Activated CD4-positive, alpha-beta T cell treated with anti-CD3 and anti-CD28 coated beads for 36 hours (primary cell): Measurements from ENCODE around the gene SH3RF1. TPM values are rescaled to one million over a fixed set of nuclear protein-coding genes. Genes with fewer than 3 reads are reported as not detected.
A peak's percentile ranks its signal among the peaks of the same experiment; 100 is the strongest.

ENCODE experiments used
- ATAC-seq: fragments of 200-7000 bp; cut with Tn5 transposase; one replicate; pipeline ENCODE4 v1.10.0; 2021; ENCODE audit warnings: mild to moderate bottlenecking, moderate library complexity
- CTCF ChIA-PET: fragments of 350-600 bp; sonication (Branson Sonifier 250); formaldehyde crosslinking; loops from one replicate; lab custom pipeline; 2021; ENCODE audit warnings: antibody characterized with exemption; lab: Charles Lee
- POLR2A ChIA-PET: fragments of 350-600 bp; sonication (Branson Sonifier 250); formaldehyde crosslinking; loops from one replicate; lab custom pipeline; 2021; ENCODE audit warnings: antibody characterized with exemption, inconsistent platforms; lab: Charles Lee
- DNase-seq: peaks from one replicate; pipeline ENCODE4 v3.0.0-alpha.2; 2020
- H3K27ac Mint-ChIP-seq: one replicate; pipeline ENCODE4 v1.8.0; 2021; ENCODE audit warnings: mixed read lengths
- H3K27me3 Mint-ChIP-seq: one replicate; pipeline ENCODE4 v1.8.0; 2021; ENCODE audit warnings: mixed read lengths
- H3K36me3 Mint-ChIP-seq: one replicate; pipeline ENCODE4 v1.8.0; 2021; ENCODE audit warnings: low read depth, mixed read lengths
- H3K4me1 Mint-ChIP-seq: one replicate; pipeline ENCODE4 v1.8.0; 2021; ENCODE audit warnings: mixed read lengths
- H3K4me3 Mint-ChIP-seq: one replicate; pipeline ENCODE4 v1.8.0; 2021; ENCODE audit warnings: mild to moderate bottlenecking, moderate library complexity, mixed read lengths
- H3K9me3 Mint-ChIP-seq: one replicate; pipeline ENCODE4 v1.8.0; 2021; ENCODE audit warnings: low read depth, mixed read lengths
- intact Hi-C, 2 experiments: fragments of 100-400 bp; cut with DNase I in 1 of 2; cut with micrococcal nuclease in 1 of 2; formaldehyde crosslinking; loops; one replicate each; pipeline versions ENCODE4 v1.14.2 to v1.15.1; 2022 to 2024; cut with DNase I, micrococcal nuclease
- total RNA-seq, 2 experiments: library from RNA; stranded (reverse); gene quantifications; one replicate each; pipeline ENCODE4 v1.2.3, GENCODE V29; 2021

Gene SH3RF1
- total RNA-seq, 2 experiments from 2014 or later = 0.39 to 0.63 TPM

DNA sequence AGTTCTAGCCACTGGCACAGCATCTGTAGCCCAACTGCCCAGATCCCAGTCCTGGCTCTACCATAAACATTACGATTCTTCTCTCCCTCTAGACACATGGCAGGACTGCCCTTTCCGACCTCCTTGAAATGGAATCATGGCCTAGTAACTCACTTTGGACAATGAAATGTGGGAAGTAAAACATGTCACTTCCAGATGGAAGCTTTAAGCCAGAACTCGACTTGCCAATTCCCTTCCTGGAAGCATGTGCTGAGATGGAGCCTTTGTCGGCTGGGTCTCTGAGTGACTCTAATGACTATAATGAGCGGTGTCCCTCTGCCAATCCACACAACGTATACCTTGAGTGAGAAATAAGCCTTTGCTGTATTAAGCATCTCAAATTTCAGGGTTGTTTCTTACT, 34.7 kb downstream of the SH3RF1 start:
- ATAC-seq = no peak
- Mint-ChIP-seq H3K4me1 (no peaks in the 10 kb centered on the region), H3K9me3 (no peaks in the 10 kb centered on the region), H3K36me3 (no peaks in the 10 kb centered on the region), H3K27ac (no peak overlapping the region), H3K27me3 (peaks cover 8% of the 10 kb centered on the region), H3K4me3 (no peak overlapping the region)
- no peak for DNase-seq
- intact Hi-C loops = no loop called here
- ChIA-PET CTCF (no interaction called here), POLR2A (no interaction called here)

DNA sequence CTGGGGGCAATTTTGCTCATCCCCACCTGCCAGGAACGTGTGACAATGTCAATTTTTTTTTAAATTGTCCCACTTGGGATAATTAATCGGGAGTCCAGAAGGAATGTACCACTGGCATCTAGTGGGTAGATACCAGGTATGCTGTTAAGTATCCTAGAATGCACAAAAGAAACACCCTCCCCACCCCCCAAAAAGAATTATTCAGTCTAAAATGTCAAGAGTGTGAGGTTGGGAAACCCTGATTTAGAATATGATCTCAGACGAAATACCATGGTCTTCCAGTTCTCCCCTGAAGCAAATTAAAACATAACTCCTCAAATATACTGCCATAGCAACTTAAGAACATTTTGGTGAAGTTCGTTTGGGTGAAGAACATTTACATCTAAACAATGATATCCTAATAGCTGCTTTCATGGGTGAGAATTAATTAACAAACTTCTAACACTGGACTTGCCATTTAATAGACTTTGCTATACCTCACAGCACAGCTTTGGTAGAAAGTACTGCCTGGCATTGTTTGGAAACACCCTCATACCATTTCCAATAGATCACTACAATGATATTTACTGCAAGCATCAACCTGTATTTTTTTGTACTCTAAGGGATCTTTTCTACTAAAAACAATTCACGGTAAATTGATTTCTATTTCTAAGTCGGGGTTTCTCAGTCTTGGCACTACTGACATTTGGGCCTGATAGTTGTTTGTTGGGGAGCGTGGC, 36.5 kb downstream of the SH3RF1 start:
- POLR2A ChIA-PET = no interaction called here
- Mint-ChIP-seq H3K27me3 (peaks cover 8% of the 10 kb centered on the region), H3K4me1 (no peaks in the 10 kb centered on the region), H3K4me3 (no peak overlapping the region), H3K36me3 (no peaks in the 10 kb centered on the region), H3K27ac (no peak overlapping the region), H3K9me3 (no peaks in the 10 kb centered on the region)
- ATAC-seq = no peak
- CTCF ChIA-PET = interaction anchor here (0.9 kb wide), 1 partner anchor 10 kb away, joined by 3 read pairs; no protein-coding TSS in a partner anchor
- intact Hi-C loops = no loop called here
- DNase-seq = no peak

DNA sequence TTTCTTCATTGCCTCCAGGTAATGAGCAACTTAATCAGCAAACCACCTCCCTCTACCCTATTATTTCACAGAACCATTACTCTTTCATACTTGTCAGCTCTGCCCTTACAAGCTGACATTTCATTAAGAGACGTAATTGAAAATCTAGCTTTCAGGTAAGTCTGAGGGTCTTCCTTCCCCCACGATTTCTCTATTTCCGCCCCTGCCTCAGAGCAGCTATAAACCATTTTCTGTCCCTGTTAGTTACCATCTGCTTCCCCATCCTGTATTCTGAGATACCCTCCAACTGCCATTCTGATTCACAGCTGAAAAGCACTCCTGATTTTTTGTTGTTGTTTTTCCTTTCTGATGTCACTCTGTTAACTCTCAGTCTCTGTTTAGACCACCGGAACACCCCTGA, 37.1 kb downstream of the SH3RF1 start:
- intact Hi-C loops = no loop called here
- Mint-ChIP-seq H3K27me3 (peaks cover 8% of the 10 kb centered on the region), H3K9me3 (no peaks in the 10 kb centered on the region), H3K4me3 (no peak overlapping the region), H3K27ac (no peak overlapping the region), H3K4me1 (no peaks in the 10 kb centered on the region), H3K36me3 (no peaks in the 10 kb centered on the region)
- ATAC-seq (no peak), DNase-seq (no peak)
- ChIA-PET CTCF (no interaction called here), POLR2A (no interaction called here)

DNA sequence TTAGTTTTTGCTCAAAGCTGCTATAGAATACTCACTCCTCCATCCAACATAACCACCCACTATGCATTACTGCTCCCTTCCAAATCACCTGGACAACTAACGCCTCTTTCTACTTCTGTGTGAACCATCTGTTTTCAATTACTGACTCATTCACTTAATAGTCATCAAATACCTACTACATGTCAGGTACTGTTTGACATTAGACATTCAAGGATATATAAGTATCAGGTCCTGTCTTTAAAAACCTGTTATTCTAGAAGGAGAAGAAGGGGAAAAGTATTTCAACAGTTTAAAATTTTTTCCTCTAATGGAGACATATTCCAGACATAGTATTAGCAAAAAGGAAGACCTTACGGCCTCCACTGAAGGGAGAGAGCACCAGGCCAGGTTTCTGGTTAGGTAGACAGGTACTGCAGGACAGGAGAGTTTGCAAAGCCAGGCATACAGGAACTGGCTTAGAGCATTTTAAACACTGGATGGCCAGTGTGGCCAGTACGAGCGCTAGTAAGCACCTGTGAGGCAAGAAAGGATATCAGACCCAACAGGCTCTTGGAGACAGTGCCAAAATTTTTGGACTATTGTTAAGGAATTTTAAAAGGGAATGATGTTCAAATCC, 39.0 kb downstream of the SH3RF1 start:
- CTCF ChIA-PET = interaction anchor here (0.7 kb wide), 1 partner anchor 24 kb away, joined by 3 read pairs; no protein-coding TSS in a partner anchor
- Mint-ChIP-seq H3K27me3 (peaks cover 2% of the 10 kb centered on the region), H3K36me3 (no peaks in the 10 kb centered on the region), H3K4me3 (no peak overlapping the region), H3K9me3 (no peaks in the 10 kb centered on the region), H3K27ac (no peak overlapping the region), H3K4me1 (no peaks in the 10 kb centered on the region)
- DNase-seq (no peak), ATAC-seq (no peak)
- intact Hi-C loops = no loop called here
- POLR2A ChIA-PET = no interaction called here

DNA sequence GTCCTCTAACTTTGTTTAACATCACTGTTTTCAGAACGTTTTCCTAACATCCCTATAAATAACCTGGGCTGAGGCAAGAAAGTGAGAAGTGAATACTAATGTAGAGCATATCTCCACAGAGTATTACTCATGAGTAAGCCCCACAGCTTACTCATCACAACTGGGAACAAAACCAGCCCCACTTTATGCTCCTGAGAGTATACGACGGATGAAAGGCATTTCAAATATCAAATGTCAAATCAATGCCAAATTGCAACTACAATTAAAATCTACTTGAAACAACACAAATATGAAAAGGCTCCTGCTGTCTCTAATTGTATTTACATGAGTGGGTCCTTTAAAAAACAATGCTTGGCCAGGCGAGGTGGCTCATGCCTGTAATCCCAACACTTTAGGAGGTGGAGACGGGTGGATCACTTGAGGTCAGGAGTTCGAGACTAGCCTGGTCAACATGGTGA, 41.2 kb downstream of the SH3RF1 start:
- CTCF ChIA-PET = no interaction called here

DNA sequence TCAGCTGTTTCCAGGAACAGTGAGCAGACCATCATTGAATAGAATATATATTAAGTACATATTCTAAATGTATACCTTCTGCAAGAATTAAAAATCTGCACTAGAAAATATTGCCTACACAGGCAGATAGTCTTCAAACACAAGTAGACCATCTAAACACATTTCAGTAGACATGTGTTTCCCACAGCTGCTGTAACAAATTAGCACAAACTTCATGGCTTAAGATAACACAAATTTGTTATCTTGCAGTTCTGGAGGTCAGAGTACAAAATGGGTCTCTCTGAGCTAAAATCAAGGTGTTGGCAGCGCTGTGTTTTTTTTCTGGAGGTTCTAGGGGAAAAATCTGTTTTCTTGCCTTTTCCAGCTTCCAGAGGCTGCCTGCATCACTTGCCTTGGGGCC, 42.7 kb downstream of the SH3RF1 start:
- Mint-ChIP-seq H3K27me3 (no peaks in the 10 kb centered on the region), H3K9me3 (no peaks in the 10 kb centered on the region), H3K36me3 (no peaks in the 10 kb centered on the region), H3K27ac (no peak overlapping the region), H3K4me1 (no peaks in the 10 kb centered on the region), H3K4me3 (no peak overlapping the region)
- POLR2A ChIA-PET = no interaction called here
- DNase-seq (no peak), ATAC-seq (no peak)
- intact Hi-C loops = no loop called here
- CTCF ChIA-PET = no interaction called here

More for the DNA sequence above, 41.2 kb downstream of the SH3RF1 start:
- POLR2A ChIA-PET = no interaction called here
- Mint-ChIP-seq H3K36me3 (no peaks in the 10 kb centered on the region), H3K27me3 (peaks cover 2% of the 10 kb centered on the region), H3K4me3 (no peak overlapping the region), H3K9me3 (no peaks in the 10 kb centered on the region), H3K27ac (no peak overlapping the region), H3K4me1 (no peaks in the 10 kb centered on the region)
- ATAC-seq (no peak), DNase-seq (no peak)
- intact Hi-C loops = no loop called here

DNA sequence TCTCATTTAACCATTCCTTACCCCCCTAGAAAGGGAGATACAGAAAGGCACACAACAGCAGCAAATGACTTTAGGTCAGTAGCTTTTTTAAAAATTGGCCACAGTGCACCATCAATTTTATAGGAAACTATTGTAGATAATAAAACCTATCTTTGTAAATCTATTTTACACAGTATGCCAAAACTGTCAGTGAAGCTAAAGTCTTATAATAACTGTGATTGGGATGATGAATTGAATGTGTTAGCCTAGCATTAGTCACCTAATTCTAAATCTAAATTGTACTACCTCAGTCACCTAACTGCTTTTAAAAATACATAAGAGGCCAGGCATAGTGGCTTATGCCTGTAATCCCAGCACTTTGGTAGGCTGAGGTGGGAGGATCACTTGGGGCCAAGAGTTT, 44.2 kb downstream of the SH3RF1 start:
- Mint-ChIP-seq H3K4me1 (no peaks in the 10 kb centered on the region), H3K36me3 (no peaks in the 10 kb centered on the region), H3K27me3 (no peaks in the 10 kb centered on the region), H3K9me3 (no peaks in the 10 kb centered on the region), H3K27ac (no peak overlapping the region), H3K4me3 (no peak overlapping the region)
- DNase-seq (no peak), ATAC-seq (no peak)
- intact Hi-C loops = no loop called here
- POLR2A ChIA-PET = no interaction called here
- CTCF ChIA-PET = no interaction called here

DNA sequence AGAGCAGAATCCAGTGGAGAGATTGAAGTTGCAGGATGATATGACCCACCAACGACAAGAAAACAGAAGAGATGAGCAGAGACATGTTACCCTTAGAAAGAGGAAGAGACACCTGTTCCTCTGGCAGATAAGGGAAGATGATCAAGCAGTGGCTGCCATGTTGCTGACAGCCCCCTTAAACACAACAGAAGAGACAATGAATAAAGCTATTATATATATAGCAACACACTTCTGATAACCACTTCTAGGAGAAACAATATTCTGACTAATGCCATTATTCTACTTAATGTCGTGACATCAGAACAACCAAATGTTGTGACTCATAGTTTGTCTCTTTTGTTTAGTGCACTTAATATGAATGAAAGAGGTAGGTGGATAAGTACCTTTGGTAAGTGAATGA, 44.9 kb downstream of the SH3RF1 start:
- no peak overlapping the region for H3K27ac Mint-ChIP-seq
- no peaks in the 10 kb centered on the region for H3K27me3 Mint-ChIP-seq
- no peaks in the 10 kb centered on the region for H3K36me3 Mint-ChIP-seq
- ChIA-PET POLR2A (no interaction called here), CTCF (no interaction called here)
- H3K9me3 Mint-ChIP-seq = no peaks in the 10 kb centered on the region
- ATAC-seq = peak; percentile 58
- DNase-seq = no peak
- intact Hi-C loops = no loop called here
- no peak overlapping the region for H3K4me3 Mint-ChIP-seq
- H3K4me1 Mint-ChIP-seq = no peaks in the 10 kb centered on the region

DNA sequence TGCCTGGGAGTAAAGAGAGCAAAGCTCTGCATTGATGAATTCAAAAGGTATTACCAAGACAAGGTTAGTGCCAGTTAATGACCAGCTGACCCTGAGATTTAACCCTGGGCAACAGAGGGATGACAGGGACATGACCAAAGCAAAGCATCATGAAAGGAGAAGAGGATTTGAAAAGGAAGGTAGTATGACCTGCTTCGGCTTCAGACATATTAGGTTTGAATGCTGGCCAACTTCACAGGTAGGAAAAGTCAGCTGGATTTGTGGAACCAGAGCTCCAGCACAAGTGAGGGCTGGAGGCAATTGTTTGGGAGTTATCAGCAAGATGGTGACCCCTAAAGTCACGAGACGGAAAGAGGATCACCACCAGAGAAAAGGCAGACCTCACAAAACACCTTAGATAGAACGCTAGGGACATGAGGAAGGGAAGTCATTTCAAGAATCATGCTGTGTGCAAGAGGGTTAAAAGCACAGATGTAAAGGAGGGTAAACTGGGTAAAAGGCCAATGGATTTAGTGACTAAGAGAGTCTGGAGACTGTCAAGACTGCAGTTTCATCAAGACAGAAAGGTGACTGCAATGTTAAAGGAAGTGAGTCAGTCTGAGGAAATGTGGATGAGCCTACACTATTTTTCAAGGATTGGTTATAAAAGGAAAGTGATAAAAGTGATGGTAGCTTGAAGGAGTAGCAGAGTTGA, 45.6 kb downstream of the SH3RF1 start:
- DNase-seq (no peak), ATAC-seq (peak; percentile 94)
- H3K36me3 Mint-ChIP-seq = no peaks in the 10 kb centered on the region
- no peak overlapping the region for H3K27ac Mint-ChIP-seq
- POLR2A ChIA-PET = no interaction called here
- intact Hi-C loops = no loop called here
- CTCF ChIA-PET = interaction anchor here (0.9 kb wide), 1 partner anchor 47 kb away, joined by 3 read pairs; no protein-coding TSS in a partner anchor
- no peaks in the 10 kb centered on the region for H3K9me3 Mint-ChIP-seq
- no peaks in the 10 kb centered on the region for H3K27me3 Mint-ChIP-seq
- no peaks in the 10 kb centered on the region for H3K4me1 Mint-ChIP-seq
- H3K4me3 Mint-ChIP-seq = no peak overlapping the region

DNA sequence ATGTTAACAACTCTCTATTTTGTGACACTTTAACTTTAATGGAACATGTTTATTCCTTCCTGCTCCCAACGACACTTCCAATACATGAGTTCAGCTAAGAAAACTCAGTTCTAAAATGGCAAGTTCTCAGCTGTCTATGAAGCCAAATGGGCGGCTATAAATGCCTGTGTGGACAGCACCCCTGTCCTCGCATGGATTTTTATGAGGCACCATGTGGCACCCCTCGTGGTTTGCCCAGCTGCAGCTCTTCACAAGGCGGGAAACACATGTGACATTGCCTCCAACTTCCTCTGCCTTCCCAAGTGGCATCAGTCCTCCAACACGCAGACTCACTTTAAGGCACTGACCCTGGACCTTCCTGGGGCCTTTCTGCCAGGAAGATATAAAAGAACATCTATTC, 48.0 kb downstream of the SH3RF1 start:
- no peaks in the 10 kb centered on the region for H3K36me3 Mint-ChIP-seq
- intact Hi-C loops = no loop called here
- POLR2A ChIA-PET = no interaction called here

DNA sequence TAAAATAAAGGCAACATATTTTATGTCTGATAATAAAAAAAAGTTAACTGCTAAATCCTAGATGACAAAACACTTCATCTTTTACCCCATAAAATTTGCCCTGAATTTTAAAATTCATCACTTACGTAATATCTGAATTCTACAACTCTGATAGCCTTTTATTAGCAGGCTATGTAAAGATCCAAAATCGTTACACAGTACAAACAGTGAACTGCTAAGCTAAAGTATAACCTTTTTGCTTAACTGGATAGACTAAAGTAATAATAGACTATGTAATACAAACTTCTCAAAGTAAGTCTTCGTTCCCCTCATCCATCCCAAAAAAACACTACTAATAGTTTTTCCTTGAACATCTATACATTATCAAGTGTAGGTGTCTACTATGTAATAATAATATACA, 49.1 kb downstream of the SH3RF1 start:
- Mint-ChIP-seq H3K27me3 (no peaks in the 10 kb centered on the region), H3K4me1 (no peaks in the 10 kb centered on the region), H3K27ac (no peak overlapping the region), H3K9me3 (no peaks in the 10 kb centered on the region), H3K4me3 (no peak overlapping the region), H3K36me3 (no peaks in the 10 kb centered on the region)
- CTCF ChIA-PET = no interaction called here
- ATAC-seq (no peak), DNase-seq (no peak)
- intact Hi-C loops = no loop called here
- POLR2A ChIA-PET = no interaction called here

More for the DNA sequence above, 48.0 kb downstream of the SH3RF1 start:
- no peak overlapping the region for H3K4me3 Mint-ChIP-seq
- DNase-seq = no peak
- H3K9me3 Mint-ChIP-seq = no peaks in the 10 kb centered on the region
- no peak for ATAC-seq
- no peak overlapping the region for H3K27ac Mint-ChIP-seq
- no peaks in the 10 kb centered on the region for H3K27me3 Mint-ChIP-seq
- CTCF ChIA-PET = no interaction called here
- H3K4me1 Mint-ChIP-seq = no peaks in the 10 kb centered on the region
